K562 (cell line): ENCODE measurements around the gene JMY. TPM values are rescaled to one million over a fixed set of nuclear protein-coding genes. Genes with fewer than 3 reads are reported as not detected.

Experiments used
- CBFA2T3 ChIP-seq: fragments of 450-650 bp; IDR thresholded peaks from 2 replicates; pipeline ENCODE4 v1.6.1; 2017
- HDAC2 ChIP-seq: fragments of 450-650 bp; IDR thresholded peaks from 2 replicates; pipeline ENCODE4 v1.6.1; 2016; ENCODE audit warnings: mild to moderate bottlenecking
- NFE2 ChIP-seq: IDR thresholded peaks from 2 replicates; pipeline ENCODE4 v1.6.1; 2014; ENCODE audit warnings: antibody characterized with exemption, low read depth
- POLR2H ChIP-seq: IDR thresholded peaks from 2 replicates; pipeline ENCODE4 v1.6.1; 2016; ENCODE audit warnings: missing genetic modification characterization, low read depth, mild to moderate bottlenecking, control low read depth, missing compliant biosample characterization, moderate library complexity
- polyA plus RNA-seq, 8 experiments: library from polyadenylated mRNA; depleted of rRNA in 4 of 8; stranded (reverse) in 5 of 8; unstranded in 3 of 8; fragments of >200 nt; fragmentation: Nextera tagmentation in 2 of 8; fragmentation: Illumina TruSeq in 1 of 8; extraction: Ambion mirVana in 2 of 8; extraction: Trizol in 1 of 8; gene quantifications; 2 replicates each; pipeline versions ENCODE4 v1.2.1 to v1.2.3, GENCODE V29; 2011 to 2014; ENCODE audit warnings: inconsistent platforms in 1 of 8, missing spikeins in 1 of 8
- total RNA-seq, 7 experiments: library from RNA; depleted of rRNA in 6 of 7; stranded (reverse); fragments of >200 nt in 6 of 7; fragmentation: Illumina TruSeq in 2 of 7; extraction: Trizol in 2 of 7; gene quantifications; 2 replicates each; pipeline versions ENCODE4 v1.2.1 to v1.2.3, GENCODE V29; 2011 to 2021; ENCODE audit warnings: low replicate concordance in 1 of 7
- TF ChIP-seq, protein P1 (sequence below), 2 experiments: fragments of 450-650 bp in 1 of 2; sonication (generic) in 1 of 2; formaldehyde crosslinking in 1 of 2; IDR thresholded peaks; 2 replicates each; pipeline versions ENCODE4 v1.7.1 to v1.9.0; 2016 to 2022; ENCODE audit warnings: inconsistent platforms in 1 of 2, mild to moderate bottlenecking in 1 of 2, missing genetic modification reagents in 1 of 2

JMY gene
- total and polyA plus RNA-seq, 9 of the 15 experiments (the other 6 are each of a cell fraction or from before 2014, with no cell fraction given) = 1.1 to 5.5 (median 3.7) TPM

DNA sequence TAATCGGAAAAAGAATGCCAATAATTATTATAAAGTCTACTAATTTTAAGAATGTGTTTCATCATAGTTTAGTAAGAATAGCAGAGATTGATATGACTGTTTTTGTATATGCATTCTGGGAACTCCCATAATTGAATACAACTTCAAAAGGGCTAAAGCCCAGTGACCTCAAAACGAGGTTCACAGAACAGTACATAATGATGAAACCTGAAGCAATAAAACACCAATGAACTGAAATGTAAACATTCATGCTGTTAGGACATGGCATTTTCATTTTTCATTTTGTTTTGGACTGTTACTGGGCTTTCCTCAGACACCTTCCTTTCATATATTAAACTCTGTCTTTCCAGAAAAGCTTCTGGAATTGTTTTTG, 684 bp upstream of the JMY start (continued):
- TF ChIP-seq, protein P1, sequence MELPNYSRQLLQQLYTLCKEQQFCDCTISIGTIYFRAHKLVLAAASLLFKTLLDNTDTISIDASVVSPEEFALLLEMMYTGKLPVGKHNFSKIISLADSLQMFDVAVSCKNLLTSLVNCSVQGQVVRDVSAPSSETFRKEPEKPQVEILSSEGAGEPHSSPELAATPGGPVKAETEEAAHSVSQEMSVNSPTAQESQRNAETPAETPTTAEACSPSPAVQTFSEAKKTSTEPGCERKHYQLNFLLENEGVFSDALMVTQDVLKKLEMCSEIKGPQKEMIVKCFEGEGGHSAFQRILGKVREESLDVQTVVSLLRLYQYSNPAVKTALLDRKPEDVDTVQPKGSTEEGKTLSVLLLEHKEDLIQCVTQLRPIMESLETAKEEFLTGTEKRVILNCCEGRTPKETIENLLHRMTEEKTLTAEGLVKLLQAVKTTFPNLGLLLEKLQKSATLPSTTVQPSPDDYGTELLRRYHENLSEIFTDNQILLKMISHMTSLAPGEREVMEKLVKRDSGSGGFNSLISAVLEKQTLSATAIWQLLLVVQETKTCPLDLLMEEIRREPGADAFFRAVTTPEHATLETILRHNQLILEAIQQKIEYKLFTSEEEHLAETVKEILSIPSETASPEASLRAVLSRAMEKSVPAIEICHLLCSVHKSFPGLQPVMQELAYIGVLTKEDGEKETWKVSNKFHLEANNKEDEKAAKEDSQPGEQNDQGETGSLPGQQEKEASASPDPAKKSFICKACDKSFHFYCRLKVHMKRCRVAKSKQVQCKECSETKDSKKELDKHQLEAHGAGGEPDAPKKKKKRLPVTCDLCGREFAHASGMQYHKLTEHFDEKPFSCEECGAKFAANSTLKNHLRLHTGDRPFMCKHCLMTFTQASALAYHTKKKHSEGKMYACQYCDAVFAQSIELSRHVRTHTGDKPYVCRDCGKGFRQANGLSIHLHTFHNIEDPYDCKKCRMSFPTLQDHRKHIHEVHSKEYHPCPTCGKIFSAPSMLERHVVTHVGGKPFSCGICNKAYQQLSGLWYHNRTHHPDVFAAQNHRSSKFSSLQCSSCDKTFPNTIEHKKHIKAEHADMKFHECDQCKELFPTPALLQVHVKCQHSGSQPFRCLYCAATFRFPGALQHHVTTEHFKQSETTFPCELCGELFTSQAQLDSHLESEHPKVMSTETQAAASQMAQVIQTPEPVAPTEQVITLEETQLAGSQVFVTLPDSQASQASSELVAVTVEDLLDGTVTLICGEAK (IDR thresholded peaks at IDR 0.05) = peak; percentile 35; the same call in 1 of the 2 replicates
- TF ChIP-seq, protein P1 (CRISPR knock-in tag; IDR thresholded peaks at IDR 0.05) = no peak
- TF ChIP-seq NFE2 (no peak), HDAC2 (no peak), POLR2H (peak; percentile 94; the same call in 1 of the 2 replicates), CBFA2T3 (no peak)
